ENCODE results near the gene FCN1. TPM values are rescaled to one million over a fixed set of nuclear protein-coding genes. Genes with fewer than 3 reads are reported as not detected.

The FCN1 gene
- total and polyA plus RNA-seq, 10 of the 15 experiments (the other 5 are each of a cell fraction or from before 2014, with no cell fraction given), result 0.08 TPM; not detected in 9

- H3K79me2 ChIP-seq (ENCODE audit: control insufficient read depth, insufficient read depth, low read length), result no peaks in the 10 kb centered on the region
- H3K27ac ChIP-seq (ENCODE audit: control insufficient read depth, insufficient read depth), result peak overlapping the region; percentile 94
- BruUV-seq (replicated peaks), result no TSS peak
- peak; percentile 76 for DNase-seq (ENCODE audit: low read depth, low spot score)
- H4K20me1 ChIP-seq (ENCODE audit: control insufficient read depth, insufficient read depth), result no peaks in the 10 kb centered on the region
- H3K4me1 ChIP-seq (ENCODE audit: control insufficient read depth, insufficient read depth, low read length), result peaks cover 19% of the 10 kb centered on the region
- peak overlapping the region; percentile 86 for H2AFZ ChIP-seq (ENCODE audit: control insufficient read depth, low read depth, low read length)
- ATAC-seq, result peak; percentile 95
- no peaks in the 10 kb centered on the region for H3K27me3 ChIP-seq (replicated peaks in 1 of 2; ENCODE audit: control insufficient read depth in 2 of 2, insufficient read depth in 2 of 2, low read length in 1 of 2)
- peak overlapping the region; percentile 43 for H3K9ac ChIP-seq (ENCODE audit: control insufficient read depth, insufficient read depth, low read length)
- POLR2A ChIA-PET, result no interaction called here
- CTCF ChIA-PET, result interaction anchor here (0.7 to 2.3 kb wide), 13 partner anchors 10 to 161 kb away, joined by 3 to 18 read pairs (median 4); no protein-coding TSS in a partner anchor
- RAD21 ChIA-PET (ENCODE audit: unreplicated experiment), result interaction anchor here (0.7 to 1.8 kb wide), 12 partner anchors 10 to 160 kb away, joined by 3 to 8 read pairs (median 4); no protein-coding TSS in a partner anchor
- peak overlapping the region; percentile 64 for H3K4me2 ChIP-seq (ENCODE audit: control insufficient read depth, insufficient read depth)
- peak; percentile 93 for FAIRE-seq
- SMC1A ChIA-PET (ENCODE audit: uncharacterized antibody, unreplicated experiment), result interaction anchor here (1.0 to 2.4 kb wide), 8 partner anchors 10 to 123 kb away, joined by 3 to 15 read pairs (median 4); no protein-coding TSS in a partner anchor
- no peaks in the 10 kb centered on the region for H3K36me3 ChIP-seq (ENCODE audit: control insufficient read depth in 2 of 2, insufficient read depth in 2 of 2, low read length in 1 of 2)
- in situ Hi-C loops (cut with MboI), result no loop called here
- H3K9me3 ChIP-seq (replicated peaks; ENCODE audit: control insufficient read depth, insufficient read depth, low read length), result no peaks in the 10 kb centered on the region; the same call in 1 of the 3 replicates
- H3K4me3 ChIP-seq, result peak overlapping the region; percentile 42; the same call in 1 of the 2 replicates
- intact Hi-C loops (cut with micrococcal nuclease; ENCODE audit: unreplicated experiment), result loop anchor here (5.0 kb wide), 1 partner anchor 129 kb away; no protein-coding TSS in a partner anchor
- WGBS (ENCODE audit: insufficient coverage, insufficient replicate concordance, low lambda C conversion rate, missing lambda C conversion rate), result 2% methylated on average over 11 of the region's 11 CpGs
- TF ChIP-seq FOXM1 (IDR thresholded peaks at IDR 0.05; ENCODE audit: low read depth, low read length), result peak; percentile 79
- TF ChIP-seq E4F1 (IDR thresholded peaks at IDR 0.05; ENCODE audit: borderline replicate concordance, partially characterized antibody), result no peak
- TF ChIP-seq MTA3 (IDR thresholded peaks at IDR 0.05; ENCODE audit: borderline replicate concordance, low read length), result no peak
- TF ChIP-seq SIX5 (IDR thresholded peaks at IDR 0.05; ENCODE audit: low read depth, low read length, severe bottlenecking), result no peak
- TF ChIP-seq SREBF1 (IDR thresholded peaks at IDR 0.05; ENCODE audit: low read length), result no peak
- TF ChIP-seq ZNF274 (IDR thresholded peaks at IDR 0.05; ENCODE audit: insufficient read depth, insufficient read length), result no peak
- TF ChIP-seq BRCA1 (IDR thresholded peaks at IDR 0.05; ENCODE audit: low read depth, low read length), result no peak
- no peak for TF ChIP-seq TBL1XR1 (IDR thresholded peaks at IDR 0.05; ENCODE audit: low read depth, low read length)
- TF ChIP-seq PAX5 (IDR thresholded peaks at IDR 0.05; ENCODE audit: borderline replicate concordance, low read depth, low read length), result peak; percentile 71; the same call in 1 of the 2 replicates
- no peak for TF ChIP-seq ESRRA (IDR thresholded peaks at IDR 0.05; ENCODE audit: low read length)
- no peak for TF ChIP-seq SMAD5 (IDR thresholded peaks at IDR 0.05; ENCODE audit: low read depth)
- no peak for TF ChIP-seq GABPA (IDR thresholded peaks at IDR 0.05; ENCODE audit: low read depth)
- TF ChIP-seq CTCF (IDR thresholded peaks at IDR 0.05 in 2 of 3, conservative IDR thresholded peaks at IDR 0.05 in 1 of 3; ENCODE audit: control insufficient read depth in 2 of 3, extremely low read depth in 1 of 3, insufficient read depth in 1 of 3, low read depth in 3 of 3, low read length in 3 of 3), result peak; percentile 54 to 64 (median 57); a peak in 5 of 6 replicates
- TF ChIP-seq TAF1 (IDR thresholded peaks at IDR 0.05; ENCODE audit: borderline replicate concordance, low read depth, low read length), result no peak; the same call in 1 of the 2 replicates
- no peak for TF ChIP-seq RCOR1 (conservative IDR thresholded peaks at IDR 0.05; ENCODE audit: low read depth, low read length)
- peak; percentile 42; the same call in 1 of the 2 replicates for TF ChIP-seq JUND (IDR thresholded peaks at IDR 0.05; ENCODE audit: low read depth, low read length)
- no peak for TF ChIP-seq GATAD2B (conservative IDR thresholded peaks at IDR 0.05; ENCODE audit: low read depth)
- no peak for TF ChIP-seq HSF1 (IDR thresholded peaks at IDR 0.05; ENCODE audit: low read depth, low read length)
These were observed 59.5 kb downstream of the FCN1 start for GRCh38 chr9:134858051-134858841.

All from GM12878 (cell line).